Omental fat pad (tissue), 4 donors: ENCODE measurements around the gene TMEM92. TPM values are rescaled to one million over a fixed set of nuclear protein-coding genes. Genes with fewer than 3 reads are reported as not detected.
A peak's percentile ranks its signal among the peaks of the same experiment; 100 is the strongest.

Experiments used
- ATAC-seq: fragments of 150-250 bp; one replicate; pipeline ENCODE4 v1.9.1; 2016; ENCODE audit warnings: mild to moderate bottlenecking, moderate library complexity; ENCODE audit not compliant: low FRiP score
- DNase-seq: peaks from one replicate; pipeline ENCODE4 v3.0.0-alpha.2; 2019; ENCODE audit warnings: low spot score
- CTCF ChIP-seq, 3 donors: fragments of 450-650 bp; IDR thresholded peaks; one replicate each; pipeline ENCODE4 v1.5.1; 2016 to 2017; ENCODE audit warnings: antibody characterized with exemption in 3 of 3, mild to moderate bottlenecking in 3 of 3, moderate library complexity in 2 of 3
- total RNA-seq, 4 donors: library from RNA; depleted of rRNA; stranded (reverse); fragments of >200 nt; gene quantifications; one replicate each; pipeline ENCODE4 v1.1.0, GENCODE V29; 2016

TMEM92 gene
- total RNA-seq: under 1 TPM in 1 of 4 donors, not detected in 3; 0.93 TPM

GRCh38 chr17:50274142-50274896 is at the start of gene TMEM92:
TSS of gene TMEM92 (plus strand) at chr17:50274466. CDS start at chr17:50274502, 36 bp downstream.
- TF ChIP-seq CTCF (IDR thresholded peaks at IDR 0.05): no peak
- ATAC-seq (no peak), DNase-seq (no peak)

GRCh38 chr17:50225701-50226240 is 48.5 kb upstream of the TMEM92 start:
- no peak for TF ChIP-seq CTCF (IDR thresholded peaks at IDR 0.05)
- DNase-seq: no peak
- ATAC-seq: no peak

- ATAC-seq (no peak), DNase-seq (no peak)
- TF ChIP-seq CTCF (IDR thresholded peaks at IDR 0.05): no peak
Observed at GRCh38 chr17:50234581-50234980, 39.7 kb upstream of the TMEM92 start.

GRCh38 chr17:50237901-50238300 is 36.4 kb upstream of the TMEM92 start:
- no peak for TF ChIP-seq CTCF (IDR thresholded peaks at IDR 0.05)
- no peak for DNase-seq
- no peak for ATAC-seq

GRCh38 chr17:50238601-50239280 is 35.5 kb upstream of the TMEM92 start:
- no peak for TF ChIP-seq CTCF (IDR thresholded peaks at IDR 0.05)
- DNase-seq (no peak), ATAC-seq (peak; percentile 54)

GRCh38 chr17:50239937-50240336 is 34.3 kb upstream of the TMEM92 start:
- DNase-seq (no peak), ATAC-seq (no peak)
- no peak for TF ChIP-seq CTCF (IDR thresholded peaks at IDR 0.05)
